A549 treated with GW870086 at 1 μM for 4 hours (cell line): ENCODE data around the gene ZNF816. TPM values are rescaled to one million over a fixed set of nuclear protein-coding genes. Genes with fewer than 3 reads are reported as not detected.

ENCODE experiments used
- total RNA-seq: library from RNA; stranded (reverse); fragments of 200-300 nt; extraction: Qiagen RNA extraction; gene quantifications from 5 replicates; pipeline ENCODE4 v1.2.3, GENCODE V29; 2022; ENCODE audit warnings: low read depth

Gene ZNF816
- total RNA-seq, result 0.26 TPM in 1 of 5 replicates, not detected in the others

DNA sequence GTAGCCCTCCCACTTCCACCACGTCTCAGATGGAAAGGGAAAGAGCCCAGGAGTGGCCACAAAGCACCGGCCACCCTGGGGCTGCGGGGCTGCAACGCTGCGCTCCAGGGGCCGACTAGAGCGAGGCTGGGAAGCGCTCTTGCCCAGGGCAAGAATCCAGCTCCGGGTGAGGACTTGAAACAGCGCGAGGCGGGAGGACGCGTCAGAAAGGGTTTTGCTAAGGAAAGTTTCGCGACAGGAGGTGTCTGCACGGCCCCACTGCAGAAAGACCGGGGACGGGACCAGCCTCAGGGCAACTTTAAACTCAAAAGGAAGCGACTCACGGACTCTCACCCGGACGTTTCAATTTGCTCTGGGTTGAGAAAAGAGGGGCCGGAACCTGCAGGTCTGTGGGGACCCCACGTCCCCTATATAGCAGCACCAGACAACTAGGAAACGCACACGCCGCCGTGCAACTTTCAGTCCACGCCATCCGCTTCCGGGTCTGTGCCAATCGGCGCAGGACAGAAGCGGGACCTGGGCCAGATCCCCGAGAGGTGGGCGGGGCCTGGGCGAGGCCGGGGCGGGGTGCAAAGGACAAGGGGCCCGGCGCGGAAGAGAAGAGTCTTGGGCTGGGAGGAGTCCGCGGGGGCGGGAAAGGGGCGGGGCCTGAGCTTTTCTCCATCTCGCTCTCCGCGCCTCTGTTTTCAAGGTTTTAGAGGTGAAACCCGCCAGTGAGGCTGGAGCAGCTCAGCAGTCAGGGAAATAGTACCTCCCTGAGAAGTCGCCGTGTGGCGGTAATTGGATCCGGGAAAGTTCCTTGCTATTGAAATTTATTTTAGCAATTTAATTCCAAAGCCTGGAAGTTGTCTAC, at the start of gene ZNF816:
ZNF816 (minus strand) TSS at position 488 of the 853 bp plus-strand sequence. CDS start 6,792 bp downstream, outside the sequence.

DNA sequence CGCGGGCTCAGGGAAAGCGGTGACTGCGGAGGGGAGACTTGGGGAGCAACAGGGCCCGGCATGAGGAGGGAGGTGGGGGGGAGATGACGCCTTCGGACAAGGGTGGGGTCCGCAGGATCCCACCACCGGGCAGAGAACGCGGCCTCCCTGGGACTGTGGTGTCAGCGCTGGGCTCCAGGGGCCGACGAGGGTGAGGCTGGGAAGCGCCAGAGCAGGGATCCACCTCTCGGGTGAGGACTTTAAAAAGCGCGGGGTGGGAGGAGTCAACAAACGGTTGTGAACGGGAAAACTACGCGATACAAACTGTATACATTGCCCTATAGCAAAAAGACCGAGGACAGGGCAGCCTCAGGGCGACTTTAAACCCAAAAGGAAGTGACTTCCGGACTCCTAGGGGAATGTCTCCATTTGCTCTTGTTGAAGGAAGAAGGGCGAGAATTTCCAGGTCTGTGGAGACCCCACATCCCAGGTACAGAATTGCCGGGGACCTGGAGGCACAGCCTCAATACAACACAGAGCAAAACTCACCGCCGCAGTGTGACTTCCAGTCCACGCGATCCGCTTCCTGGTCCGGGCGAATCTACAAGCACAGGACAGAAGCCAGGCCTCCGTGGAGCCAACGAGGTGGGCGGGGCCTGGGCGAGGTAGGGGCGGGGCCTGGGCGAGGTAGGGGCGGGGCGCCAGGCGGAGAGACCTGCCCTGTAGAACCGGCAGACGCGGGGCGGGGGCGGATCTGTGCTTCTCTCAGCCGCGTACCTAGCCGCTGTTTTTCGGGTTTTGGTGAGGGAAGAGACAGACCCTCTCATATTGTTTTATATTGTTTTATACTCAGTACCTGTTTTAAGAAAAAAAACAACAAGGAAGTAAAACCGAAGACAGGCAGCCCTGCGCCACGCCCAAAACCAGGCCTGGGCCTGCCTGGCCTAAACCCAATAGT, 39.6 kb downstream of the ZNF816 start, which contains the start of gene ZNF888:
ZNF888 (minus strand) TSS at position 588 of the 937 bp plus-strand sequence. CDS start 5,555 bp downstream, outside the sequence.

Other genes with a start within 250 kb of the ZNF816 start
- 2.3 to 3.1 TPM (median 2.4 TPM) in 5 replicates for gene ZNF611, start 227.8 kb downstream of the ZNF816 start, total RNA-seq
- 0.05 to 0.16 TPM (median 0.08 TPM) in 4 of 5 replicates, not detected in the other for gene ZNF600, start 176.1 kb downstream of the ZNF816 start, total RNA-seq
- 0.47 to 1.6 TPM (median 1.2 TPM) in 5 replicates for gene ZNF28, start 141.2 kb downstream of the ZNF816 start, total RNA-seq
- gene ZNF468, start 105.3 kb downstream of the ZNF816 start, total RNA-seq, result 0.40 to 0.58 TPM (median 0.48 TPM) in 5 replicates
- not detected in 5 replicates for gene ZNF320, start 65.2 kb downstream of the ZNF816 start, total RNA-seq
- gene ZNF888, start 39.5 kb downstream of the ZNF816 start, total RNA-seq, result 0.03 TPM in 1 of 5 replicates, not detected in the others
- gene ERVV-1, start 51.0 kb upstream of the ZNF816 start, total RNA-seq, result not detected in 5 replicates
- gene ERVV-2, start 81.9 kb upstream of the ZNF816 start, total RNA-seq, result not detected in 5 replicates
- 6.4 to 8.4 TPM (median 8.4 TPM) in 5 replicates for gene ZNF160, start 140.5 kb upstream of the ZNF816 start, total RNA-seq
- not detected in 5 replicates for gene ZNF415, start 170.0 kb upstream of the ZNF816 start, total RNA-seq
- not detected in 5 replicates for gene ZNF347, start 196.2 kb upstream of the ZNF816 start, total RNA-seq
- not detected in 5 replicates for gene ZNF665, start 230.5 kb upstream of the ZNF816 start, total RNA-seq